Spinal cord (tissue), 10 donors: Measurements from ENCODE around the gene NTN4. TPM values are rescaled to one million over a fixed set of nuclear protein-coding genes. Genes with fewer than 3 reads are reported as not detected.
"Not testable (repeated sequence)": the region's sequence is repeated elsewhere in the genome, so short reads cannot be mapped to it uniquely, and the experiment has no call there.

ENCODE experiments used
- DNase-seq, 6 donors: peaks; one replicate each; pipeline versions ENCODE4 v3.0.0 to v3.0.0-alpha.2; 2013 to 2015; ENCODE audit warnings: low spot score in 6 of 6, low read depth in 4 of 6
- H3K27ac ChIP-seq: one replicate; pipeline ENCODE4 v1.5.1; 2013; ENCODE audit warnings: low read depth, low read length, control low read depth
- H3K27me3 ChIP-seq: one replicate; pipeline ENCODE4 v1.6.1; 2013; ENCODE audit warnings: low read length; ENCODE audit not compliant: control insufficient read depth, insufficient read depth
- H3K36me3 ChIP-seq: one replicate; pipeline ENCODE4 v1.6.1; 2013; ENCODE audit warnings: low read length; ENCODE audit not compliant: control insufficient read depth, insufficient read depth
- H3K4me1 ChIP-seq: one replicate; pipeline ENCODE4 v1.6.1; 2013; ENCODE audit warnings: low read length; ENCODE audit not compliant: control insufficient read depth, insufficient read depth
- H3K4me3 ChIP-seq: one replicate; pipeline ENCODE4 v1.5.1; 2013; ENCODE audit warnings: low read depth, low read length, control low read depth
- H3K9me3 ChIP-seq: one replicate; pipeline ENCODE4 v1.6.1; 2013; ENCODE audit warnings: low read length; ENCODE audit not compliant: control insufficient read depth, insufficient read depth
- WGBS: methylation state at CpG from one replicate; pipeline ENCODE4 v1.1.5; 2013; ENCODE audit warnings: missing lambda C conversion rate; ENCODE audit not compliant: insufficient coverage; 5-methylcytosine and 5-hydroxymethylcytosine counted together
- polyA plus RNA-seq, 2 donors: library from polyadenylated mRNA; unstranded; fragments of 120-200 nt; gene quantifications; one replicate each; pipeline ENCODE4 v1.2.1, GENCODE V29; 2013; ENCODE audit not compliant: insufficient read length in 2 of 2
- total RNA-seq, 2 donors: library from RNA; depleted of rRNA in 1 of 2; stranded (reverse); fragments of 120-200 nt in 1 of 2; fragments of >200 nt in 1 of 2; gene quantifications; one replicate each; pipeline versions ENCODE4 v1.2.3 to v1.2.4, GENCODE V29; 2013 to 2014
- donor health status: healthy.

The NTN4 gene
- total and polyA plus RNA-seq, 4 donors, result 10.2 to 22.9 (median 17.2) TPM

DNA sequence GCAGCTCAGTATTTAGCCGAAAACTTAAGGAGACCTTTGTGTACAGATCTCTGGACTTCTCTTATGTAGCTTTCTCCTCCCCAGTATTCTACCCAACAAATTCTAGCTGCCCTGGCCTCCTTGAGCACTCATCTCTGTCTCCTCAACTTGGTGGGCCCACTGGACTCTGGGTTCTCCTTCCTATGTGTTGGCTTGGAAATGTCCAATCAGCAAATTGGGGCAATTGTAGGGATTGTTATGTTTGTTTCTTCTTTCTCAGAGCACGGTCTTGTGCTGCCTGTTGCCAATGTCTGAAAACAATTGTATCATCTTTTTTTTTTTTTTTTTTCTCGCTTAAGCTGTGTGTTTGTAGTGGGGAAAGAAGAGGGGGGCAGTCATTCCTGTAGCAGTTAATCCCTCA is 30.2 kb downstream of the NTN4 start:
- Histone ChIP-seq H3K9me3 (peaks cover 5% of the 10 kb centered on the region), H3K27ac (no peak overlapping the region), H3K36me3 (no peaks in the 10 kb centered on the region), H3K4me3 (no peak overlapping the region), H3K27me3 (no peaks in the 10 kb centered on the region), H3K4me1 (no peaks in the 10 kb centered on the region)
- 100% methylated on average over 1 of the region's 3 CpGs for WGBS
- DNase-seq, result no peak

GRCh38 chr12:95759718-95760117 is 30.8 kb downstream of the NTN4 start:
- Histone ChIP-seq H3K36me3 (no peaks in the 10 kb centered on the region), H3K4me3 (no peak overlapping the region), H3K27ac (no peak overlapping the region), H3K4me1 (no peaks in the 10 kb centered on the region), H3K27me3 (no peaks in the 10 kb centered on the region), H3K9me3 (peaks cover 5% of the 10 kb centered on the region)
- DNase-seq, result no peak
- WGBS, result no CpG with 5 or more reads among the region's 1 CpG

DNA sequence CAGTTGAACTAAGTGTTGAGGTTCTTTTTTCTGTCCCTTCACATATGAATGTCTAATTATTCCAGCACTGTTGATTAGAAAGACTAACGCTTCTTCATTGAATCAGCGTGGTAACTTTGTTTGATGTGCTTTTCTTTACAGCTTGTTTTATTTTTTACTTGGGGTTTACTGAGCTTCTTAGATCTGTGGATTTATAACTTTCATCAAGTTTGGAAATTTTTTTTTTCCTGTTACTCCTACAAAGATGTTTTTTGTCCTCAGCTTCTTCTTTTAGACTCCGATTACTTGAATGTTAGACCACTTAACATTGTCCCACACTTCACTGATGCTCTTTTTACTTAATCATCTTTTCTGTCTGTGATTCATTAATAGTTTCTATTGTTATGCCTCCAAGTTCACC is 31.5 kb downstream of the NTN4 start:
- Histone ChIP-seq H3K4me1 (no peaks in the 10 kb centered on the region), H3K9me3 (peaks cover 5% of the 10 kb centered on the region), H3K36me3 (no peaks in the 10 kb centered on the region), H3K27ac (no peak overlapping the region), H3K4me3 (no peak overlapping the region), H3K27me3 (no peaks in the 10 kb centered on the region)
- no peak for DNase-seq
- WGBS, result no CpG with 5 or more reads among the region's 3 CpGs

DNA sequence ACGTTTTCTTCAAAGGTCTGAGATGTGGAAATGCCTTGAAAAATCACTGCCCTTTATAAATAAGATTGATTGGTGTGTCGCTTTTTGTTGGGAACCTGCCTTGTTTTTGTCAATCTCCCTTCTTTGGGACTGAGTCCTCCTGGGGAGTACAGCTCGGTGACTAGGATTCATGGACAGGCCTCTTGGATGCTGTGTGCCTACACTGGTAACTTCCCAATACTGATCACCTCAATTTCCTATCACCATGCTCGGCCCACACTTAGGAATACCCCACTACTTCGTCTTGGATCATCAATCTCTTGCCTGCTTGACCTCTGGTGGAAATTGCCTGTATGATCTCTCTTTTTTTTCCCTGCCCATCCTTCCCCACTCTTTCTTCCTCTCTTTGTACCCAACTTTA is 34.2 kb downstream of the NTN4 start:
- Histone ChIP-seq H3K27me3 (no peaks in the 10 kb centered on the region), H3K9me3 (peaks cover 5% of the 10 kb centered on the region), H3K4me3 (no peak overlapping the region), H3K36me3 (no peaks in the 10 kb centered on the region), H3K27ac (no peak overlapping the region), H3K4me1 (no peaks in the 10 kb centered on the region)
- WGBS, result 66% methylated on average over 4 of the region's 5 CpGs
- DNase-seq, result no peak

DNA sequence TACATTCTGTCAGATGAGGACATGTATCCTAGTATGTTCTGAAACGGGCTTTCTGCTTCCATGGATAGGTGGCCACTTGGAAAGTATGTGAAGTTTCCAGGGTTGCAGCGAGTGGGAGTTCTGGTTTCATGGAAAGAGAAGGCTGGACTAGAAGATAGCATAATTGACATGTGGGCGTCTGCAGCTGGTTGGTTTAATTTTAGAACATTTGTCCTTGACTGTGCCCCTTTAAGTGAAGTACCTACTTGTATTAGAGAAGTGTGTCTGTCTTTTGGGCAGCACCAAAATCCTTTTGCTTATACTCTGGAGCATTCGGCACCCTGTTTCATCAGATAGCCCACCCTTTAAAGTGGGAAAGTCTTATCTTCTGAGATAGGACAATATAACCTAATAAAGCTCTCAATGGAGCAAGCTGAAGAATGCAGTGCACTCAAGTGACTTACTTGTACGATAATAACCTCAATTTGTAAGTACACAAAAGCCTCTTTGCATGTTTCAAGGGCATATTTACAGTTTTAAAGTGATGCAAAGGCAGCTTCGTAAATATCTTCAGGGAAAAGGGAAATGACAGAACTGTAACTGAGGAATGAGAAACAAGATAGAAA is 35.2 kb downstream of the NTN4 start:
- 90% methylated on average over 3 of the region's 6 CpGs for WGBS
- H3K9me3 ChIP-seq, result peaks cover 5% of the 10 kb centered on the region
- no peak overlapping the region for H3K27ac ChIP-seq

DNA sequence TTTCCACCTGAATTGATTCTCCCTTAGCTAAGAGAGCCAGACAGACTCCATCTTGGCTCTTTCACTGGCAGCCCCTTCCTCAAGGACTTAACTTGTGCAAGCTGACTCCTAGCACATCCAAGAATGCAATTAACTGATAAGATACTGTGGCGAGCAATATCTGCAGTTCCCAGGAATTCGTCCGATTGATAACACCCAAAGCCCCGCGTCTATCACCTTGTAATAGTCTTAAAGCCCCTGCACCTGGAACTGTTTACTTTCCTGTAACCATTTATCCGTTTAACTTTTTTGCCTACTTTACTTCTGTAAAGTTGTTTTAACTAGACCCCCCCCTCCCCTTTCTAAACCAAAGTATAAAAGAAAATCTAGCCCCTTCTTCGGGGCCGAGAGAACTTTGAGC is 44.5 kb downstream of the NTN4 start:
- not testable (repeated sequence) for H3K4me1 ChIP-seq, H3K36me3 ChIP-seq, H3K27ac ChIP-seq, H3K9me3 ChIP-seq, H3K27me3 ChIP-seq, H3K4me3 ChIP-seq, DNase-seq
- 80% methylated on average over 3 of the region's 8 CpGs for WGBS

More for the DNA sequence above, 35.2 kb downstream of the NTN4 start:
- no peaks in the 10 kb centered on the region for H3K27me3 ChIP-seq
- no peak overlapping the region for H3K4me3 ChIP-seq
- H3K4me1 ChIP-seq, result no peaks in the 10 kb centered on the region
- peak in 1 of 6 donors; percentile 18 for DNase-seq
- no peaks in the 10 kb centered on the region for H3K36me3 ChIP-seq

GRCh38 chr12:95742586-95742985 is 48.0 kb downstream of the NTN4 start:
- peaks cover 6% of the 10 kb centered on the region for H3K9me3 ChIP-seq

GRCh38 chr12:95741635-95742034 is 48.9 kb downstream of the NTN4 start:
- H3K27me3 ChIP-seq, result no peaks in the 10 kb centered on the region
- no CpG with 5 or more reads among the region's 3 CpGs for WGBS
- no peaks in the 10 kb centered on the region for H3K4me1 ChIP-seq

More at GRCh38 chr12:95742586-95742985, 48.0 kb downstream of the NTN4 start:
- Histone ChIP-seq H3K27me3 (no peaks in the 10 kb centered on the region), H3K27ac (no peak overlapping the region), H3K4me1 (no peaks in the 10 kb centered on the region), H3K36me3 (no peaks in the 10 kb centered on the region), H3K4me3 (no peak overlapping the region)
- DNase-seq, result no peak
- WGBS, result 54% methylated on average over 2 of the region's 4 CpGs

DNA sequence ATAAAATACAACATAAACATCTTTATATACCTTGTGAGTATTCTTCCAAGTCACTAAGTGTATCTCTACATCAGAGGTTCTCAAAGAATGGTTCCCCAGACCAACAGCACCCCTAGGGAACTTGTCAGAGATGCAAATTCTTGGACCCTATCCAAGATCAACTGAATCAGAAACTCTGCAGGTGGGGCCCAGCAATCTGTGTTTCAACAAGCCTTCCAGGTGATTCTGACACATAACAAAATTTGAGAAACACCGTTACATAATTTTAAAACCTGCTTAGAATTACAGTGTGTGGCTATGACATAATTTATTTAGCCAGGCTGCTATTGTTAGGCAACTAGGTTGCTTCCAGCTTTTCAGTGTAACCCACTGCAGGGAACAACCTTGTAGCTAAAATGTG is 49.8 kb downstream of the NTN4 start:
- DNase-seq, result no peak
- peaks cover 6% of the 10 kb centered on the region for H3K9me3 ChIP-seq
- H3K27me3 ChIP-seq, result no peaks in the 10 kb centered on the region
- WGBS, result no CpG with 5 or more reads among the region's 1 CpG
- H3K27ac ChIP-seq, result no peak overlapping the region
- H3K36me3 ChIP-seq, result no peaks in the 10 kb centered on the region
- no peaks in the 10 kb centered on the region for H3K4me1 ChIP-seq
- H3K4me3 ChIP-seq, result no peak overlapping the region

More at GRCh38 chr12:95741635-95742034, 48.9 kb downstream of the NTN4 start:
- Histone ChIP-seq H3K27ac (no peak overlapping the region), H3K36me3 (no peaks in the 10 kb centered on the region), H3K4me3 (no peak overlapping the region), H3K9me3 (peaks cover 6% of the 10 kb centered on the region)
- no peak for DNase-seq

DNA sequence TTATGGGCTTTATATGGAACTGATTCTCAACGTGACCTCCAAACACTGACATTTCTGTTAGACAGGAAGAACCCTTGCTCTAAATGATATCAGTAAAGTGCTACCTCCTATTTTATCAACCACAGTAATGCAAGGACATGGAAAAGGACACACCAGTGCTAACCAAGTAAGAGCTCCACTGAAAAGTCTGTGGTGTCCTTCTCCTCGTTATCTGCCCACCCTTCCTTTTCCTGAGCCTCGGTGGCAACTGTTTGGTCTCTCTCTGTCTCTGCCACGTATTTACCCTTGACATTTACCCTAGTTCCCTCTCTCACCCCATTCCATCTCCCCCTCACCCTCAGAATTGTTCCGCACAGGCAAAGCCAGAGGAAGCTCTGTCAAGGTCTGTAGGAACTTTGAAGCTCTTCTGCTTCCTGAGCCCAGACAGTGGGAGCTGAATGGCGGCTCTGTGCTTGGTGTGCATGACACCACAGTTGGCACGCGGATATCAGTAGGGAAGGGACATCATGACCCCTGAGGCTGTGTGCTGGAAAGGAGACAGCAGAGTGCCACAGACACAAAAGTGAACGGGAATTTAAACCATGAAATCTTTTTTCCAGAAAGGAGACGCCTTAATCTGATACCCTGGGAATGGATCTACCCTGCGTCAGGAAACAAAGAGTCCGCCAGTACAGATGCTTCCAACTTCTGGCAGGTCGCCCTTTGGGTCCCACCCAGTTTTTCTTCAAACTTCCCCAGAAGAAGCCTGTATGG is 50.8 kb downstream of the NTN4 start:
- Histone ChIP-seq H3K9me3 (no peaks in the 10 kb centered on the region), H3K4me3 (no peak overlapping the region), H3K4me1 (no peaks in the 10 kb centered on the region), H3K27me3 (no peaks in the 10 kb centered on the region), H3K27ac (no peak overlapping the region), H3K36me3 (no peaks in the 10 kb centered on the region)
- DNase-seq, result no peak
- WGBS, result 88% methylated on average over 12 of the region's 13 CpGs
